Activated T-helper 1 cell treated with anti-CD3 and anti-CD28 coated beads, Interleukin-2, amount 50 U/mL, for 16 hours (primary cell): ENCODE measurements around the gene NOSIP.

Experiments used
- DNase-seq, 2 donors: peaks; one replicate each; pipeline ENCODE4 v3.0.0-alpha.2; 2020; ENCODE audit warnings: low read depth in 1 of 2, low spot score in 1 of 2

Gene NOSIP

DNA sequence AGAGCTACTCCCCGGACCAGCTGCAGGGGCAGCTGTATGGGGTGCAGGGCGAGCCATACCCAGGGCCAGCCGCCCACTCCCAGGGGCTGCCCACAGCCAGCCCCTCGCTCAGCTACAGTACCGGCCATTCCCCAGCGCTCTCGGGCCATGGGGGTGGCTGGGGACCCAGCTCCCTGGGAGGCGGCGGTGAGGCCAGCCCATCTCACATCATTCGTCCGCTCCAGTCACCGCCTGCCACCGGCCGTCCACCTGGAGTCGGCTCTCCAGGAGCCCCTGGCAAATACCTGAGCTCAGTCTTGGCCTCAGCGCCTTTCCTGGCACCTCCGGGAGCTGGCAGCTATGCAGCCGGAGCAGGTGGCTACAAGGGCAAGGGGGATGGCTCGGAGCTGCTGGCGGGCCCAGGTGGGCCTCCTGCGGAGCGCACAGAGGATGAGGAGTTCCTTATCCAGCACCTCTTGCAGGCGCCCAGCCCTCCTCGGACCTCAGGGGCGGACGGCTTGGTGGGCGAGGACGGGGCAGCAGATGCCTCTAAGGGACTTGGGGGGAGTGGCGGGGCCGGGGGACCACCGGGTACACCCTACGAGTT lies 15.6 kb upstream of the NOSIP start:
- no peak for DNase-seq

DNA sequence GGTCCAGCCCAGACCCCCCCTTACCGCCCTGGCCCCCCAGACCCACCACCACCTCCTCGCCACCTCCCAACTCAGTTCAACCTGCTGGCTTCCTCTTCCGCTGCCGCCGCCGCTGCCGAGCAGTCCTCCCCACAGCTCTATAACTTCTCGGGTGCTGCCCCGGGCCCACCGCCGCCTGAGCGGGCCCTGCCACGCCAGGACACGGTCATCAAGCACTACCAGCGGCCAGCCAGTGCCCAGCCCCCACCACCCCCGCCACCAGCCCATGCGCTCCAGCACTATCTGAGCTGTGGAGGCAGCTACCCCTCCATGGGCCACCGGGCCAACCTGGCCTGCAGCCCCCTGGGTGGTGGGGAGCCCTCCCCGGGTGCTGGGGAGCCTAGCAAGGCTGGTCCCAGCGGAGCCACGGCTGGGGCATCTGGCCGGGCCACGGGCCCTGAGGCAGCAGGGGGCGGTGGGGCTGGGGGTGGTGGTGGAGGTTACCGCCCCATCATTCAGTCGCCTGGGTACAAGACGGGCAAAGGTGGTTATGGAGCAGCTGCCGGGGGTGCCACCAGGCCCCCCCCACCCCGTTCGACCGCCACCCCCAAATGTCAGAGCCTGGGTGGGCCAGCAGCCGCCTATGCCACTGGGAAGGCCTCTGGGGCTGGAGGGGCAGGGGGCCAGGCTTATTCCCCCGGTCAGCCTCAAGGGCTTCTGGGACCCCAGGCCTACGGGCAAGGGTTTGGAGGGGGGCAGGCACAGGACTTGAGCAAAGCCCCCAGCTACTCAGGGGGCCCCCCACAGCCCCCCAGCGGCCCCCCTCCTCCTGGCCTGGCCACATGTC lies 14.8 kb upstream of the NOSIP start:
- no peak for DNase-seq

DNA sequence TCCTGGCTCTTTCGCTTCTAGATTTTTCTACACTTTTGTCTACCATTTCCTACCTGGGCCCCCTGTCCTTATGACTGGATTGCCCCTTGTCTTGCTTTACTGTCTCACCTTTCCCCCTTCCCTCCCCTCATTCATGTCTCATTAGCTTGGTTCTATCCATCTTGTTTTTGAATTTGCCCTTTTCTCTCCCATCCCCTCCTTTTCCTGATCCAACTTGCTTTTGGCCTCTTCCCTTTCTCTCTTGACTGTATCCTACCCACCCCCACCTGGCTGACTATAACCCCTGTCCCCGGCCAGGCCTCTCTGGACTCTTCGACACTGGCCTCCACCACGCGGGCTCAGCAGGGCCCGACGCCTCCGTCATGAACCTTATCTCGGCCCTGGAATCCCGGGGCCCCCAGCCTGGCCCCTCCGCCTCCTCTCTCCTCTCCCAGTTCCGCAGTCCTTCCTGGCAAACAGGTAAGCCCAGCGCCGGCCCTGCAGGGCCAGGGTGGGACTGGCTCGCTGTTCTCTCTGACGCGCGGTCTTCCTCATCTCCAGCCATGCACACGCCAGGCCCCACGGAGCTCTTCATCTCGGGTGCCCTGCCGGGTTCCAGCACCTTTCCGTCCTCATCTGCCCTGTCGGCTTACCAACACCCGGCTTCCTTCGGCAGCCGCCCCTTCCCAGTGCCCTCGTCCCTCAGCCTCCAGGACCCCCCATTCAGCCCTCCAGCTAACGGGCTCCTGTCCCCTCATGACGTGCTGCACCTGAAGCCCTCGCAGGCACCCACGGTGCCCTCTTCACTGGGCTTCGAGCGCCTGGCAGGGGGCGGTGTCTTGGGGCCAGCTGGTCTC lies 14.0 kb upstream of the NOSIP start:
- no peak for DNase-seq

DNA sequence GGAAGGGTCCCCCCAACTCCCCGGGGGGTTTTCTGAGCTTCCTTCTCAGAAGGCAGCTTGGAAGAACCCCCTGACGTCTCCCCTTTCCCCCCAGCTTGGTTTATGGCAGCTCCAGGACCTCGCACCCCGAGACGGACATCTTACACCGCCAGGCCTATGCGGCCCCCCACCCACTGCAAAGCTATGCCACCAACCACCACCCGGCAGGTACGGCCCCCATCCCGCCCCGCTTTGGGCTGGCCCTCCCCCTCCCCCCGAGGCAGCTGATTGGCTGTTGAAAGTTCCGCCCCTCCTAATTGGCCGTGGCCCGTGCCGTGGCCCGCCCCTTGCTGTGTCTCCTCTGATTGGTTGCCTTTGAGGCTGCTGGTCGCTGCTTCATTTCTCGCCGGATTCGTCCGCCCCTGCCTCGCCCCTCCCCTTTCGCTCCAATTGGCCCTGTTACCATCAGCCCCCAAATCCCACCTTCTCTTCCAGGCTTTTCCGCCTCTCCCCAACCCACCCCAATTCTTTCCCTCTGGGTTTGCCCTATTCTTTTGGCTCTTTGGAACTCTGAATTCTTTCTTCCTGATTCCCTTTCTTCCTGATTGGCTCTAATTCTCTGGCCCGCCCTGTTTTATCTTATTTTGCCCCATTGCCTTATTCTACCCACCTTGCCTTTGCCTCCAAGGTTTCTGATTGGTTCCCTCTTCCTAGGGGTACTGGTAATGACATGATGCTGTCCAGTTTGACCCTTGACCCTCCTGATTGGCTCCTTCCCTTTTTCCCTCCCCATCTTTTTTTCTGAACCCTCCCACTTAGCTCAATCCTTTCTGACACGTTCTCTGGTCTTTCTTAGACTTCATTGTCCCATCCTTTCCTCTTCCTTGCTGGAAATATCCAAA lies 13.1 kb upstream of the NOSIP start:
- DNase-seq = peak; percentile 75 to 87

DNA sequence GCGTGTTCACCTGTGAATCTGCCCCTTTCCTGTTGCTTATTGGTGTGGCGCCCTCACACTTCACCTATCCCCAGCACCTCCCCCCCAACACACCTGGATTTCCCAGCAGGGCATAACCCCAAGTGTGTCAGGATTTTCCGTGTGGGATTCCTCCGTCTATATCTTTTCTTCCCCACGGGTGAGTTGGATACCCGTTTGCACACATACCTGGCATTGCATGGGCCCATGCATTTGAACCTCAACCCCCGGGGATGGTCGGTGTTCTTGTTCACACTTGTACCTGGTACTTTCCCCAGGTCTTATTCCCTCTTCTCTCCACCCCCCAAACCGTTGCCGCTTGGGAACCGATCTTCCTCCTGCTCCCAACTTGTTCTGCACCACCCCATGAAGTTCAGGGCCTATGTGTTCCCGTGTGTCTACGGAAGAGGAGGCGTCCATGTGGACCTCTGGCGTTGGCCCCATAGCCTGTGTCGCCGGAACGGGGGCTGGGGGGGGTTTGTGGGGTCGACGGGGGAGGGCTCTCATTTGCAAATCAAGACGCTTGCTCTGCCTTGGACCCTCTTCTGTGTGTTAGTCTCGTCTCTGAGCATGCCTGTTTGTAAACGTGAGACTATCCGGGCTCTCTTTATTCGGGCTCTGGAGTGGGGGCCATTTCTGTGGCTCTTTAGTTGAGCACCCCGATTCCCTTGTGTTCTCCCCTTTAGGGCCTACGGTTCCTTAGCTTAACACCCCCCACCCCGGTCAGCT lies 12.3 kb upstream of the NOSIP start:
- DNase-seq = no peak

DNA sequence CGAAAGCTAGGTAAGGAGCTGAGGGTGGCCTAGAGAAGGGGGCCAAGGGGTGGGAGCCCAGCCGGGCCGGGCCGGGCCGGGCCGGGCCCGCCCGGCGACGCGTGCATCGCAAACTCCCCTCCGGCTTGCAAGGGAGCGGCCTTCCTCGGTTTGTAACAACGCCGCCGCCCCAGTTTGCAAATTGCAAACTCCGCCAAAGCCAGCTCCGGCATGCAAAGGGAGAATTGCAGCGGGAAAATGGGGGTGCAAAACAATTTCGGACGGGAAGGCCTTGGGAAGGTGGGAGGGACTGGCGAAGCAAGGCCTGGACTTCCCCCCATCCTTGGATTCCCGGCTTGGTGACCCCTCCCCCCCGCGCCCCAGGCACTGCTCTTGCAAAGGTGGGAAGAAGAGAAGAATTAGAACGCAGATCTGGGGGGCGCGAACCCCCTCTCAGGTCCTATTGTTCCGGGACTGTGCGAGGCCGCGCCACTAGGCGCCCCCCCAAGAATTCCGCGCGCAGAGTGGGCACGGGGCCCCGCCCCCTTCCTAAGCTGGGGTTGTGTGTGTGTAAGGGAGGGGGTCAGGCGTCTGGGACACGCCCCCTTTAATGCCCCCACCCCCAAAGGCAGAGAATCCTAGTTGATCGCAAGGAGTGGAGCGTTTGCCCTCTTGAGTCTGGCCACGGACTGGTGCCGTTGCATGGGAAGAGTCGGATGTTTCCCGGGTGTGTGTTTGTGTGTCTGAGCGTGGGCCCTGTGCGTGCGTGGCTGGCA lies 11.6 kb upstream of the NOSIP start:
- no peak for DNase-seq

DNA sequence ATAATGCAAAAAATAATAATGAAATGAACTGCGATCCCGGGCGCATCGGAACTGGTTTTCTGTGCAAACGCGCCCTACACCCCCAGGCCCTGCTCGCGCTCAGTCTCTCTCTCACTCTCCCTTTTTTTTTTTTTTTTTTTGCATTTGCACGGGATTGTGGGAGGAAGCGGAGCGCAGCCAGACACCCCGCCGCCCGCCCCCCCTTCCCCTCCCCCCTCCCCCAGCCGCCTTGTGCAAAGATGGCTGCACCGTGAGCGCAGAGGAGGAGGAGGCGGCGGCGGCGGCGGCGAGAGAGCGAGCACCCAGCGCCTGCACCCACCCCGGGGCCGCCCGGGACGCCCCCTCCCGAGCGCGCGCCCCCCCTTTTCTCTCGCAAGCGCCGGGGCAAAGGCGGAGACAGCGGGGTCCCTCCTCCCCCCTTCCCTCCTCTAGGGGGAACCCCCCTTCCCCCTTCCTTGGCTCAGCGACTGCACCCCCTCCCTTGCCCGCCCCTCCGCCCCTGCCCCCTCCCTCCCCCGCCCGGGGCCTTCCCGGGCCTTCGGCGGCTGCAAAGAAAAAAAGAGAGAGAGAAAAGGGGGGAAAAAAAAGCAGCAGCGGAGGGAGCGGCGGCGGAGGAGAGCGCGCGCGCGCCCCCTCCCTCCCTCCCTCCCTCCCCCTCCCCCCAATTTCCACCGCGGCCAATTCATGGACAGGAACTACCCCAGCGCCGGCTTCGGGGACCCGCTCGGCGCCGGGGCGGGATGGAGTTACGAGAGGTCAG lies 10.8 kb upstream of the NOSIP start, which contains the start of gene PRR12:
PRR12 (plus strand) TSS at position 212 of the 760 bp plus-strand sequence; CDS start at position 685, 473 bp downstream.
- DNase-seq = peak; percentile 39 to 61

DNA sequence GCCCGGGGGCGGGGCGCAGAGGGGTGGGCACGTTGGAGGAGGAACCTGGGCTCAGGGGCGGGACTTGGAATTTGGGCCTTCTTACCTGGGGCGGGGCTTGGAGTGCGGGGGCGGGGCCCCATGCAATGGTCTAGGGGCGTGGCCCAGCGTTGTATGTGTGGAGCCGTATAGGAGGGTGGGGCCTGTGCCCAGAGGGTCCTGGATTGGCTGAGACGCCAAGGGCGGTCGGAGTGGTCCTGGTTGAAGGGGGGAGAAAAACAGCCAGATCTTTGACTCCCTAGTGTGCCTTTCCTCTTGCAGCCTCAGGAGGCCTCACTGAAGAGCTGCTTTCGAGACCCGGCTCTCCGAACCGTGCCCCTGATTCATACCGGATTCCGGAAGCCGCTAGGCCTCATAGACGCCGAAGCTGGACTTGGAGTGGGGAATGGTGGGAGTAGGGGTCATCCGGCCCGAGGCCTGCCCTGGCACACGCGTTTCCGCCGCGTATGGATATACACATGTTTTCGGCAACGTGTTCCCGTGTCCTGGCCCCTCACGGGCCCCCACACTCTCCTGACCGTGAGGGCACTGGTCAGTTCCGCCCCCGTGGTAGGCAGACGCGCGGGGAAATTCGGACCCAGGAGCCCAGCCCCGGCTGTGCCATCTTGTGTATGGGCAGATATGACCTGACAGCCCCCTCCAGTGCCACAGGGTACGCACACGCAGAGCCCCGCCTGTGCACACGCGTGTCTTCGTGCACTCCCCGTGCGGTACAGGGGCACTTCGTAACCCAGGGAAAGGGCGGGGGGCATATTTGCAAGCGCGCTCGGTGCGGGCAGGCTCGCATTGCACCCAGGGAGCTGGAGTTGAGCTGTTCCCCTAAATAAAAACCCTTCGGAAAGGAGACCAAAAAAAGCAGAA lies 10.0 kb upstream of the NOSIP start:
- peak; percentile 81 to 86 for DNase-seq

DNA sequence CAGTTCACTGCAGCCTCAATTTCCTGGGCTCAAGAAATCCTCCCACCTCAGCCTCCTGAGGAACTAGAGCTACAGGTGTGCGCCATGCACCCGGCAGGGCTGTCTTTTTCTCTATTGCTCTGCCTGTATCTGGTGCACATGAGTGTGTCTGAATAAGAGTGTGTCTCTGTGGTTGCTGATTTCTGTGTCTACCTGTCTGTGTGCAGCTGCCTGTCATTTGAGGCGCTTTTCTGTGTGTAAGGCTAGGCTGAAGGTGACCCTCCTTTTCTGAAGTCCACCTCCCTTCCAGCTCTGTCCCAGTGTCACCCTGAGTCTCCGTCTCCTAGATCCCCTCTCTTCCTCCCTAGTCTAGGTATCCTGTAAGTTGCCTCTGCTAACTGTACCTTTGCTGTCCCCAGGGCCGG lies 9.1 kb upstream of the NOSIP start:
- DNase-seq = no peak

DNA sequence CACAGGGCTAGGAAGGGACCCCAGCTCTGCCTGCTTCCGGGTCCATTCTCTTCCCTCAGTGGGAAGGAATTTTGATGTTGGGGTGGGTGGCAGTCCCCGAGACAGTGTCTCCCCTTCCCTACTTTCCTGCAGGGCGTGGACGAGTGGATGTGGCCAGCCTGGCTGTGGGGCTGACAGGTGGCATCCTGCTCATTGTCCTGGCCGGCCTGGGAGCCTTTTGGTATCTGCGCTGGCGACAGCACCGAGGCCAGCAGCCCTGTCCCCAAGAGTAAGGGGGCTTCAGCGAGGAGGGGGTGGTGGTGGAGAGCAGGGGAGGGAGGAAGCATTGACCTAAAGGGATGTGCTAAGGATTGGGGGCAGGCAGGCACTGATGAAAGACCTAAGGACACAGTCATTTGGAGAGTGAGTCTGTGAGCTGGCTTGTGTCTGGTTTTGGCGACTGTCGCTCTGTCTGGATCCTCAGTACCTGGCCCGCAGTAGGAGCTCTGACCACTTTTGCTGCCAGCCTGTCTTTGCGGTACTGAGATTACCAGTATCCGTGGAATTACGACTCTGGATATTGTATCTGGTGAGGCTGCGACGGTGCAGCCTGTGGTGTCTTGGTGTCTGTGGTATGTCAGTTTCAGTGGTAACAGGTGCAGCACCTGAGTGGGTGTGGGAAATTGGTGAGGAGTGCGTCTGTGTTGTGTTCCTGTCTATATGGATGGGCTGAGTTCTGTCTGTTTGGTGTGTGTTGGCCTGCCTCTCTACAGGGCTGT lies 8.2 kb upstream of the NOSIP start:
- no peak for DNase-seq

DNA sequence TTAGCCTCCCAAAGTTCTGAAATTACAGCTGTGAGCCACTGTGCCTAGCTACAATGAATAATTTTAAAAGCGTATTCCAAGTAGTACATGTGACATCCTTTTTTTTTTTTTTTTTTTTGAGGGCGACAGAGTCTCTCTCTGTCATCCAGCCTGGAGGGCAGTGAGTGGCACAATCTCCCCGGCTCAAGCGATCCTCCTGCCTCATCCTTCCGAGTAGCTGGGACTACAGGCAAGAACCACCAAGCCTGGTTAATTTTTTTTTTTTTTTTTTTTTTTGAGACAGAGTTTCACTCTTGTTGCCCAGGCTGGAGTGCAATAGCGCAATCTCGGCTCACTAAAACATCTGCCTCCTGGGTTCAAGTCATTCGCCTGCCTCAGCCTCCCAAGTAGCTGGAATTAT lies 6.9 kb upstream of the NOSIP start:
- no peak for DNase-seq

DNA sequence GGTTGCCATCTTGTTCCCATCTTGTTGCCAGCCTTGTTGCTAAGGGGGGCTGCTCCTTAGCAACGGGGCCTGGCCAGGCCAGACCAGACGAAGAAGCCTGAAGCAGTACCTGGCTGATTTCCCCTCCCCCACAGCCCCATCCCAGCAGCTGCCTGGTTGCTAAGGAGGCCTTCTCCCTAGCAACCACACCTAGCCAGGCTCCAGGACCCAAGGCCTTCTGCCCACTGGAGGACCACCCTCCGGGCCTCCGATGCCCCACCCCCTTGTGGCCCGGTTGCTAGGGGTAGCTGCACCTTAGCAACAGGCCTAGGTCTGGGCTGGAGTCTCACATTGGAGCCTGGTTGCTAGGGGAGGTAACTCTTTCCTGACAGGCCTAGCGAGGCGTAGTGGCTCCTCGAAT lies 4.7 kb upstream of the NOSIP start:
- DNase-seq = no peak

DNA sequence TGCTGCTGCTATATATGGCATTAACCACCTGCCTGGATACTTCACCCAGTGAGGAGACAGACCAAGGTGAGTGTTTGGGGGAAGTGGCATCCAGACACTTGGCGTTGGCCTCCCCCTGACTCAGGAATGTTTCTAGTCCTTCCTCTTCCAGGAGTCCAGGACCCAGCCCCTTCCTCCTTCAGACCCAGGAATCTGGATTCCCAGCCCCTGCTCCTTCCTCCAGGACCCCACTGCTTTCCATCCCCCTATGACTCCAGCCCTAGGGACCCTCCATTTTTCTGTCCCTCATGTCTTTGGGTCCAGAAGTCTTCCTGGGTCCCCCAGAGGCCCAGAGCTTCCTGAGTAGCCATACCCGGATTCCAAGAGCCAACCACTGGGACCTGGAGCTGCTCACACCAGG lies 2.9 kb upstream of the NOSIP start:
- DNase-seq = no peak

DNA sequence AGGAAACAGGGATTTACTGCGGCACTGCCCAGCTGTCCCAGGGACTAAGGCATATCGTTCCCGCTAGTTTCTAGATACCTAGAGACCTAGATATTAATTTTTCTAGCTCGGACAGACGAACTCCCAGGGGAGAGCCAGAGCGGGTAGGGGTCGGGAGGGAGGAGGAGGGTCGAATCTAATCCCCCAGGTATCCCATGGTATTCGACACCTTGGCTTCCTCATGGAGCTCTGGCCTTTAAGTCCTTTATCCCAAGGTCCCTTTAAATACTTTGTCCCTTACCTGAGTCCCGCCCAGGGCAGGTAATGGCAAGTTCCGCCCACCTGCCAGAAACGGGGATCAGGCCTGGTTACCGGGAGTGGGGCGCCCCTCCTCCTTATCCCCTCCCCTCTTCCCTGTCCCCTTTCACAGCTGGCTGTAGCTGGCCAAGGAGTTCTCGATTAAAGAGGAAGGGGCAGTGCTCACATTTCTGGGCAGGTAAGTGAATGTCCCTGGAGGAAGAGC lies 702 bp upstream of the NOSIP start, which contains the start of gene PRRG2:
PRRG2 (plus strand) TSS at position 310 of the 502 bp plus-strand sequence. CDS start 1,904 bp downstream, outside the sequence.
- no peak for DNase-seq

DNA sequence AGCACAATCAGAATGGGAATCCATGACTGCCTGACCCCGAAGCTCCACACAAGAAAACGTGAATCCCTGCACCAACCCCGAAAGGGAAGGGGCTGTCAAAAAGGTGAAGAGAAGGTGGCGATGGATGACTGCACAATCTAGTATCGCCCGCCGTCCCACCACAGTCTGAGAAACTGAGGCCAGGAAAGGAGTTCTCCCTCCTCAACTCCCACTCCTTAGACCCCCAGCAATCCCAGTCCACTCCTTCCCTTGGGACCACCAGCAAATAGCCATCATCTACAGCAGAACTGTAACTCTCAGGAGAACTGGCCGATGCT lies 451 bp downstream of the NOSIP start:
- DNase-seq = no peak

DNA sequence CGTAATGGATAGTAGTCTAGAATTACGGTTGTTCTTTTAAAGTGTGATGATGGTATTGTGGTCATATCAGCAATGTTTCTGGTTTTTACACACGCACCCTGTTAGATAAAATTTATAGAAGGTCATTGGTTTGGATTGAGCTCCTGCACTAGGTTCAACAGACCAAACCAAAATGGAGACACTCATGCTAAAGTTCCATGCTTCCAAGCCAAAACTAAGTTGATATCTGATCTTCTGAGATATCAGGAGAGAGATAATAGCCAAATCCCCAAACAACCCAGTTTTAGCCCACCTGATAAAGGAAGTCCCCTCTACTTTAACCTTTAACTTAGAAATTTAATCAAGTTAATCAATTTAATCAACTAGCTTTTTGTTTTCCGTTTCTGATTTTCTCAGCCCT lies 1.2 kb downstream of the NOSIP start:
- DNase-seq = no peak
